GM12891 (cell line): ENCODE measurements around the gene PLEKHA3.

ENCODE experiments used
- POLR2A ChIP-seq: IDR thresholded peaks from 2 replicates; pipeline ENCODE4 v1.6.1; 2011; ENCODE audit warnings: low read depth, low read length, control low read depth
- POLR2AphosphoS5 ChIP-seq: IDR thresholded peaks from 2 replicates; pipeline ENCODE4 v1.6.1; 2011; ENCODE audit warnings: low read depth, low read length, control low read depth
- POU2F2 ChIP-seq: IDR thresholded peaks from 2 replicates; pipeline ENCODE4 v1.6.1; 2011; ENCODE audit warnings: low read depth, mild to moderate bottlenecking, control low read depth, low read length, moderate library complexity
- TAF1 ChIP-seq: IDR thresholded peaks from 2 replicates; pipeline ENCODE4 v1.6.1; 2011; ENCODE audit warnings: low read depth, low read length, control low read depth

DNA sequence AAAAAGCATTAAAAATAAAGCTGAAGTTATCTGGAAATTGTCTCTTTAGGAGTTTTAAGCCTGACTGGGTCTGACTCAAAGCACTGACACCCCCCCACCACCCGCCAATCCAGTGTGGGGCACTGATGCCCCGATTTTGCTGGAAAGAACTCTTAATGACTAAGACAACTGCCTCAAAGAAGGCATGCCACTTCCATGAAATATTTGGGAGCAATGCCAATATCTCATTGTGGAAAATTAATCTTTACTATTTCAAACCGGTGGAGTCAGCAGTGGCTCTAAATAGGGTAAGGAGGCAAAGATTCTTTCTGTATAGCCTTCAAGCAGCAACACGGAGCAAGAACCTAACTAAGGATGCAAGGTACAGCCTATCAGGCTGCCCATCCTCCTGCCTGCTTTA, 6.3 kb upstream of the PLEKHA3 start:
- no peak for TF ChIP-seq TAF1
- no peak for TF ChIP-seq POLR2A
- no peak for TF ChIP-seq POLR2AphosphoS5
- no peak for TF ChIP-seq POU2F2
